Endothelial cell of umbilical vein (primary cell): ENCODE results near the gene GATD1. TPM values are rescaled to one million over a fixed set of nuclear protein-coding genes. Genes with fewer than 3 reads are reported as not detected.
"Not testable (repeated sequence)": the region's sequence is repeated elsewhere in the genome, so short reads cannot be mapped to it uniquely, and the experiment has no call there.

Source experiments
- BruUV-seq: library from RNA; stranded (reverse); fragments of 400-500 nt; replicated peaks from 2 replicates; lab custom pipeline; 2021; lab: Mats Ljungman, UMichigan
- CTCF ChIA-PET: fragments of 300-600, 350-600 bp; sonication (Branson Sonifier 250); formaldehyde crosslinking; loops from one replicate; lab custom pipeline; 2021; ENCODE audit warnings: antibody characterized with exemption, inconsistent platforms; lab: Charles Lee
- POLR2A ChIA-PET: fragments of 300-600, 350-600 bp; sonication (Branson Sonifier 250); formaldehyde crosslinking; loops from one replicate; lab custom pipeline; 2021; ENCODE audit warnings: antibody characterized with exemption, inconsistent platforms; lab: Charles Lee
- DNase-seq: peaks from one replicate; pipeline ENCODE4 v3.0.0-alpha.2; 2011; ENCODE audit warnings: low read depth, low spot score
- FAIRE-seq: peaks from 2 replicates; lab custom pipeline; 2011; peaks lifted over from hg19 to GRCh38; lab: Jason Lieb, UNC
- H2AFZ ChIP-seq: 2 replicates; pipeline ENCODE4 v1.6.0; 2012; ENCODE audit warnings: low read depth, low read length, control low read depth, inconsistent platforms
- H3K27ac ChIP-seq: 2 replicates; pipeline ENCODE4 v1.5.1; 2011; ENCODE audit warnings: low read depth, mild to moderate bottlenecking, control low read depth, low read length, moderate library complexity; ENCODE audit not compliant: insufficient read depth
- H3K27me3 ChIP-seq, 2 experiments: 2 replicates each; pipeline versions ENCODE4 v1.6.0 to v1.6.1; 2011; ENCODE audit warnings: low read length in 2 of 2, mixed read lengths in 1 of 2; ENCODE audit not compliant: control insufficient read depth in 2 of 2, insufficient read depth in 2 of 2
- H3K36me3 ChIP-seq, 2 experiments: 2 replicates in 1 of 2; 3 replicates in 1 of 2; pipeline ENCODE4 v1.5.1; 2011; ENCODE audit warnings: low read length in 2 of 2, mild to moderate bottlenecking in 1 of 2, moderate library complexity in 1 of 2; ENCODE audit not compliant: control insufficient read depth in 2 of 2, insufficient read depth in 2 of 2; ENCODE audit errors: extremely low read depth in 1 of 2
- H3K4me1 ChIP-seq: 3 replicates; pipeline ENCODE4 v1.5.1; 2011; ENCODE audit warnings: mild to moderate bottlenecking, low read length; ENCODE audit not compliant: control insufficient read depth, insufficient read depth; ENCODE audit errors: extremely low read depth
- H3K4me2 ChIP-seq: 2 replicates; pipeline ENCODE4 v1.6.1; 2011; ENCODE audit warnings: low read length, control low read depth, mixed read lengths; ENCODE audit not compliant: insufficient read depth
- H3K4me3 ChIP-seq, 3 experiments: fragments of 200-600 bp in 1 of 3; sonication (generic), shearing (Covaris generic) in 1 of 3; replicated peaks in 1 of 3; 2 replicates each; pipeline ENCODE4 v1.5.1; 2011 to 2016; ENCODE audit warnings: control low read depth in 3 of 3, low read length in 3 of 3, mild to moderate bottlenecking in 2 of 3, inconsistent platforms in 1 of 3, low read depth in 1 of 3, moderate library complexity in 1 of 3; ENCODE audit not compliant: insufficient read depth in 1 of 3
- H3K79me2 ChIP-seq: 2 replicates; pipeline ENCODE4 v1.6.0; 2012; ENCODE audit warnings: low read length, inconsistent platforms; ENCODE audit not compliant: control insufficient read depth, insufficient read depth
- H3K9ac ChIP-seq: replicated peaks from 2 replicates; pipeline ENCODE3; 2011; ENCODE audit warnings: low read length, control low read depth; ENCODE audit not compliant: insufficient read depth; ENCODE audit errors: extremely low read depth
- H3K9me1 ChIP-seq: replicated peaks from 3 replicates; pipeline ENCODE4 v1.6.0; 2011; ENCODE audit warnings: mild to moderate bottlenecking, low read length; ENCODE audit not compliant: control insufficient read depth, insufficient read depth; ENCODE audit errors: extremely low read depth
- H3K9me3 ChIP-seq: replicated peaks from 2 replicates; pipeline ENCODE4 v1.5.1; 2012; ENCODE audit warnings: low read length, inconsistent platforms; ENCODE audit not compliant: control insufficient read depth, insufficient read depth
- H4K20me1 ChIP-seq: replicated peaks from 2 replicates; pipeline ENCODE3; 2011; ENCODE audit warnings: mild to moderate bottlenecking, low read length; ENCODE audit not compliant: control insufficient read depth, insufficient read depth; ENCODE audit errors: extremely low read depth
- CTCF ChIP-seq, 2 donors: IDR thresholded peaks; 1 replicate in 1 of 2; 2 replicates in 1 of 2; pipeline ENCODE4 v1.5.1; 2011; ENCODE audit warnings: low read length in 2 of 2, mild to moderate bottlenecking in 2 of 2, moderate library complexity in 2 of 2, control low read depth in 1 of 2, inconsistent platforms in 1 of 2, low read depth in 1 of 2; ENCODE audit not compliant: insufficient read depth in 1 of 2; ENCODE audit errors: extremely low read depth in 1 of 2
- EZH2 ChIP-seq: IDR thresholded peaks from 2 replicates; pipeline ENCODE4 v1.6.1; 2012; ENCODE audit warnings: borderline replicate concordance, low read depth, mild to moderate bottlenecking, moderate library complexity, low read length, inconsistent platforms; ENCODE audit not compliant: severe bottlenecking
- FOS ChIP-seq: IDR thresholded peaks from 2 replicates; pipeline ENCODE4 v1.6.1; 2011; ENCODE audit warnings: mild to moderate bottlenecking, low read length, moderate library complexity, borderline replicate concordance; ENCODE audit not compliant: insufficient read depth
- GATA2 ChIP-seq: IDR thresholded peaks from 2 replicates; pipeline ENCODE4 v1.7.0; 2011; ENCODE audit warnings: low read depth, mild to moderate bottlenecking, moderate library complexity, mixed read lengths, low read length; ENCODE audit not compliant: insufficient read length, insufficient read depth
- JUN ChIP-seq: IDR thresholded peaks from 2 replicates; pipeline ENCODE4 v1.6.1; 2011; ENCODE audit warnings: borderline replicate concordance, low read depth; ENCODE audit not compliant: insufficient read length, insufficient read depth
- MYC ChIP-seq: IDR thresholded peaks from one replicate; pipeline ENCODE4 v1.6.1; 2011; ENCODE audit warnings: mild to moderate bottlenecking, low read depth, low read length
- POLR2A ChIP-seq: IDR thresholded peaks from 2 replicates; pipeline ENCODE4 v1.6.1; 2012; ENCODE audit warnings: low read depth, mild to moderate bottlenecking, control low read depth, low read length
- POLR2AphosphoS5 ChIP-seq: IDR thresholded peaks from 2 replicates; pipeline ENCODE4 v1.6.1; 2012; ENCODE audit warnings: low read depth, mild to moderate bottlenecking, control low read depth, low read length, moderate library complexity; ENCODE audit not compliant: insufficient read depth
- dilution Hi-C: fragments of 300-500 bp; cut with MboI; formaldehyde crosslinking; loops from one replicate; pipeline ENCODE4 v1.15.0; 2019; ENCODE audit warnings: low sequenced_read_pairs; ENCODE audit not compliant: extremely low pct_ligation_motif_present
- intact Hi-C: fragments of 100-400 bp; cut with micrococcal nuclease; formaldehyde crosslinking; loops from one replicate; pipeline ENCODE4 v1.10.0; 2022
- polyA plus RNA-seq, 4 experiments: library from polyadenylated mRNA; depleted of rRNA in 3 of 4; stranded (reverse) in 3 of 4; unstranded in 1 of 4; fragments of >200 nt; gene quantifications; 2 replicates each; pipeline versions ENCODE4 v1.2.1 to v1.2.3, GENCODE V29; 2011 to 2012; ENCODE audit warnings: missing spikeins in 1 of 4
- total RNA-seq: library from RNA; stranded (reverse); gene quantifications from 2 replicates; pipeline ENCODE4 v1.2.3, GENCODE V29; 2021
- TF ChIP-seq, protein P1 (sequence below): IDR thresholded peaks from 2 replicates; pipeline ENCODE4 v1.6.1; 2011; ENCODE audit not compliant: insufficient read depth, insufficient read length

GATD1 gene
- total and polyA plus RNA-seq, 2 donors (not counting 3 experiments of a cell fraction or from before 2014, with no cell fraction given) = 70.6 to 83.1 TPM

GRCh38 chr11:737366-737765, 39.9 kb downstream of the GATD1 start:
- no peaks in the 10 kb centered on the region for H3K4me1 ChIP-seq
- POLR2A ChIA-PET = no interaction called here
- H3K79me2 ChIP-seq = no peaks in the 10 kb centered on the region
- TF ChIP-seq GATA2 (no peak), CTCF (IDR thresholded peaks at IDR 0.05; ENCODE audit: extremely low read depth in 1 of 2, insufficient read depth in 1 of 2, low read depth in 1 of 2, low read length in 2 of 2) (no peak), POLR2A (no peak), POLR2AphosphoS5 (no peak), JUN (no peak), EZH2 (no peak), FOS (no peak), MYC (no peak)
- TF ChIP-seq, protein P1, sequence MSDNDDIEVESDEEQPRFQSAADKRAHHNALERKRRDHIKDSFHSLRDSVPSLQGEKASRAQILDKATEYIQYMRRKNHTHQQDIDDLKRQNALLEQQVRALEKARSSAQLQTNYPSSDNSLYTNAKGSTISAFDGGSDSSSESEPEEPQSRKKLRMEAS = no peak
- intact Hi-C loops (no loop called here), dilution Hi-C loops (no loop called here)
- no peak overlapping the region for H3K4me3 ChIP-seq
- no peaks in the 10 kb centered on the region for H3K9me1 ChIP-seq
- no peak overlapping the region for H3K4me2 ChIP-seq
- no peaks in the 10 kb centered on the region for H4K20me1 ChIP-seq
- BruUV-seq = no TSS peak
- H3K9ac ChIP-seq = no peak overlapping the region
- DNase-seq (no peak), FAIRE-seq (no peak)
- H2AFZ ChIP-seq = no peak overlapping the region
- H3K9me3 ChIP-seq = no peaks in the 10 kb centered on the region
- H3K36me3 ChIP-seq = no peaks in the 10 kb centered on the region
- CTCF ChIA-PET = interaction anchor here (0.7 to 2.0 kb wide), 3 partner anchors 10 to 46 kb away, joined by 3 to 10 read pairs (median 4); no protein-coding TSS in a partner anchor
- H3K27me3 ChIP-seq = no peaks in the 10 kb centered on the region
- no peak overlapping the region for H3K27ac ChIP-seq

DNA sequence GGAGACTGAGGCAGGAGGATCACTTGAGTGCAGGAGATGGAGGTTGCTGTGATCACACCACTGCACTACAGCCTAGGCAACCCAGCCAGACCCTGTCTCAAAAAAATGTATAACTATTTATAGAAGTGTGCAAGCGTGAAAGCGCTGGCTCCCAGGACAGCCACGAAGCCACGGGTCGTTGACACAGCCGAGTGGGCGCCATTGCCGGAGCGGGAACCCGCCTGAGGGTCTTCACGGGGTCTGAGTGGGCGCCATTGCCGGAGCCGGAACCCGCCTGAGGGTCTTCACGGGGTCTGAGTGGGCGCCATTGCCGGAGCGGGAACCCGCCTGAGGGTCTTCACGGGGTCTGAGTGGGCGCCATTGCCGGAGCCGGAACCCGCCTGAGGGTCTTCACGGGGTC, 42.7 kb downstream of the GATD1 start:
- H3K4me3 ChIP-seq = not testable (repeated sequence)

More for the DNA sequence above, 42.7 kb downstream of the GATD1 start:
- H3K9me1 ChIP-seq, H3K9ac ChIP-seq, H3K27me3 ChIP-seq, H3K27ac ChIP-seq, H3K4me2 ChIP-seq, CTCF ChIA-PET, FAIRE-seq, H3K4me1 ChIP-seq, intact Hi-C loops, dilution Hi-C loops, H3K36me3 ChIP-seq, H2AFZ ChIP-seq, DNase-seq, H3K9me3 ChIP-seq, H3K79me2 ChIP-seq, BruUV-seq, POLR2A ChIA-PET, H4K20me1 ChIP-seq: not testable (repeated sequence)
